Measurements from ENCODE around the gene MRPS25.

MRPS25 gene

DNA sequence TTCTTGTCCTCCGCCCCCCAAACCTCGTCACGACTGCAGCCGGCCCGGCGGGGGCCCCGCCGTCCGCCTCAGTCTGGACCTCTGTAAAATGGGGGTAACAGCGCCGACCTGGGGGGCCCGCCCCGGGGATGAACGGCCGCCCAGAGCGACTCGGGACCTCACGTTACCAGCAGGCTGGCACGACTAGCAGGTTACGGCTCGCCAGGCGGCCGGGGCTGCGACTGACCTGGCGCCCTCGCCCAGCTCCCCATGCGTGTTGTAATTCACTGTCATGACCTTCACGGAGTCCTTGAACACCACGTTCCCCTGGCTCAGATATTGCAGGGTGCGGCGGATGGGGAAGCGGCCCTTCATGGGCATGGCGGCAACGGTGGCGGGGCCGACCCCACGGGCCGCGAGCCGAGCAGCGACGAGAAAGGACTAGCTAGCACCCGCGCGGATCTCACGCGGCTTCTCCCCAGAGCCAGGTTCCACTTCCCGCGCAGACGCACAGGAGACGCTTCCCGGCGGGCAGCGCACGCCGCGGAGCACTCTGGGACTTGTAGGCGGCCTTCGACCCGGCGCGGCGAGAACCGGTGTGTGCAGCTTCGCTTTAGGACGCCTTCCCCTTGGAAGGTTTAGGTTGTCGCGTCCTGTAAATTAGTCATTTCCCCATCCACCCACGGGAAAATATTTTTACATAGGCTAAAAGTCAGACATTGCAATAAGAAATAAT is at the start of gene MRPS25:
TSS of gene MRPS25 (minus strand) at position 481 of the 715 bp plus-strand sequence. CDS start at position 360, 121 bp downstream.
- peak; percentile 66 for DNase-seq (ENCODE audit: low read depth)

DNA sequence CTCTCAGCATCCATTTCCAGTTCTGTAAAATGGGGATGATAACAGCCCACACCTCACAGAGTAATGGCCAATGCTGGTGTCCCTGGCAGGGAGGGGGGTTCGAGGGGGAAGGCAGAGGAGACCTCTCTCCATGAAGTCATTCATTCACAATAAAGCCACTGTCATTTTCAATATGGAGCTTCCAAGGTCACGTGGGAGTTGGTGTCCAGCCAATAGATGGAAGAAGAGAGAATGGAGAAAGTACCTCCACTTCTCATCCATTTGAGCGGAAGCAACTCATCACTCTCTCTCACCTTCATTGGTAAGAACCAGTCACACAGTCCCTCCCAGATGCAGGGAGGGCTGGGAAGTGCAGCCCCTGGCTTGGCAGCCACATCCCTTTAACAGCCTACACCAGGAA is 48.8 kb upstream of the MRPS25 start:
- no peak for DNase-seq (ENCODE audit: low read depth)

DNA sequence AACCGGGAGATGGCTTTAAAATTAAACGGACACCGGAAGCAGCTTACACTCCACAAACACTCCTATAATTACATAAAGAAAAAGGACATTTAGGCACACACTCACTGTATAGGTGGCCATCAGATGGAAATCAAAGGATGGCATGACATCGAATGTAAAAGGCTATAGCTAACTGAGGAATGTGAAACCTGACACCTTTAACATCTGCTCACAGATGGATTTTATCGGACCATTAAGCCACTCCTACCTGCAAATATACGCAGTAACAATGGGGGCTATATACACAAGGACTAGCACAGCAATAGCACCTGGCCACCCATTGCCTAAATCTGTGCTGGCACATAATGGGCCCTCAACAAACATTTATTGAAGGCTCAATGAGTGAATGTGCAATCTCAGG is 48.4 kb upstream of the MRPS25 start:
- DNase-seq (ENCODE audit: low read depth) = no peak

DNA sequence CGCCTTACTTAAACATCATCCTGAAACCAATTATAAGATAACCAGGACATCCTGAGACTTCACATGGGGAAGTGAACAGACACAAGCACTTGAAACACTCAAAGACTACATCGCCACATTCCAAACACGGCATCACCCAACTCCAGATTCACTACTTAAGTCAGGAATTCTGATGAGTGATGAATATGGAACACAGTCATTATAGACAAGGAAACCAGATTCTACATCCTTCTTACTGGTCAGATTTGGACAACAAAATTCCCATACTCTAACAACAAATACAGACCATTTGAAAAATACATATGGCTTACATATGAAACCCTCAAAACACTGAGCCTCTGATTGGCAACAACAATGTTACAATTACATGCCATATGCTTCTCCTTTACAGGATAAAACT is 46.9 kb upstream of the MRPS25 start:
- DNase-seq (ENCODE audit: low read depth) = no peak

DNA sequence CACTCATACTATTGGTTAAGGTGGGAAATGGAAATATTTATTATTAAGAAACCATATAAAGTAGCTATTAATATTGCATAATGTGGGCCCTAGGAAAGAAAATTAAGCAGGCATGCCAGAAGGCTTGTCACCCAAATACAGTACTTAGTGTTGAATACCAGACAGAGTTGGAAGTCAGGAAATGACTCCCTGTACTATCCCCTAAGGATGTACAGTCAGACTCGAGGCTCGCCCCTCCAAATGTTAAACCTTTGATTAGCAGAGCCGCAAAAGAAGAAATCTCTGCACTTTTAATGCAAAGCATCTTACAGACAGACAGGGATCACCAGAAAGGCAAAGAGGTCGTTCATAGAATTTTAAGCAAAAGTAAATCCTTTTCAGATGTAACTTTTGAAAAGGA is 45.1 kb upstream of the MRPS25 start:
- no peak for DNase-seq (ENCODE audit: low read depth)

DNA sequence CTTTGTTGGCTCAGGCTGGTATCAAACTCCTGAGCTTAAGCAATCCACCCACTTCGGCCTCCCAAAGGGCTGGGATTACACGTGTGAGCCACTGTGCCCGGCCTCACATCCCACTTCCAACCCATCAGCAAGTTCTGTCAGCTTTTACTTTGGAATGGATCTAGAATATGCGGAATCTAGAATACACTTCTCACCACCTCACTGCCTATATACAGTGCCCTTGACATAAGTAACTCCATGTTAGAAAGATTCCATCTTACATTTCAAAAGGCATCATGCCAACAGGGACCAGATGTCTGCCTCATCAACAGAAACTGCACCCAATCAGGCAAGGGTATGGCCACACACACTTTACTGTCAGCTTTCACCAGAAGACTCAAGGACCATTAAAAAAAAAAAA is 43.8 kb upstream of the MRPS25 start:
- DNase-seq (ENCODE audit: low read depth) = no peak

DNA sequence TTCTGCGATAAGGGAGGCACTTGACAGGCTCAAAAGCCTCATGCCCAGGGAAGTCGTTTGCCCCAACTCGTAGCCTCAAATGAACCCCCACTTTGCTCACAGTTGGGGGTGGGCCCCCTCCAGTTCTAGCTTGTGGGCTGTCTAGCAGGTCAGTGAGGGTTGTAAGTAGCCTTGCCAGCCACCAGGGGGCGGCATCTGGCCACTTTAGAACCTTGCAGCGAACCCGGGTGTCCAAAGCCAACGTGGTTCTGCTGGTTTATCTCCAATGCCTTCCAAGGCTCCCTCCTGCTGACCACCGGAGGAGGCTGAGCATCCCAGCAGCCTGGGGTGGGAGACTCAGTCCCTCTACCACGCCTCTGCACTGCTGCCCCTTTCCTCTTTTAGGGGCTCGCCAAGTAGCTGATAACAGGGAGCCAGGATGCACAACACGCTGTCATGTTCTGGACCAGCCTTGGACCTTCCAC is 43.0 kb upstream of the MRPS25 start:
- DNase-seq (ENCODE audit: low read depth) = peak; percentile 63

DNA sequence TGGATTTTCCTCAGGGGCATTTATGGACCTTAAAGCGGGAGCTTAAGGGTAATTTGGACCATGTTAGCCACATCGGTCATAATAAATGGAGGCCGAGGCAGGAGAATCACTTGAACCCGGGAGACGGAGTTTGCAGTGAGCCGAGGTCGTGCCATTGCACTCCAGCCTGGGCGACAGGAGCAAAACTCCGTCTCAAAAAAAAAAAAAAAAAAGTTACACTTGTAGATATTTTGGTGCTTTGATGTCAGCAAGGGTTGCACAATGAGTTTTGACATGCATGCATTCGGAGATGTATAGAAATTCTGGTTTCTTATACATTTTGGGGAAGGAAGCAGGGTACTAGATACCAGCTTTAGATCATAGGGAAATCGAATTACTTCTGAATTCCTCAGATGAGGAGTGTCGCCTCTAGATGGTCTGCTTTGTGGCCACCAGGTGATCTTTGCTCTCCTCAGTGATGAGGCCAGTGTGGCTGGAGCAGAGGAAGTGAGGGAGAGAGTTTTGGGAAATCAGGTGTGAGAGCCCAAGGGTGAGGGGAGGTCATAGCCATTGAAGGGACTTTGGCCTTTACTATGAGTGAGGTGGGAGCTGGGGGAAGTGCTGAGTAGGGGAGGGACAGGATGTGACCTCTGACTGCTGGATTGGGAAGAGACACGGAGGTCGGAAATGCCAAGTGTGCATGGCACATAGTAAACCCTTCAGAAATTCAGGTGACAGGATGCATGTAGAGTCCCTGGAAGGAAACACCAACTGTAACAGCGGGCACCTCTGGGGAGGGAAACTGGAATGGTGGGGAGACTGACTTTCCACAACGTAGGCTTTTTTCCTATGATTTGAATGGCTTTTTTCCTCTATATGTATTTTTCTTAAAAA is 42.2 kb upstream of the MRPS25 start:
- DNase-seq (ENCODE audit: low read depth) = no peak

DNA sequence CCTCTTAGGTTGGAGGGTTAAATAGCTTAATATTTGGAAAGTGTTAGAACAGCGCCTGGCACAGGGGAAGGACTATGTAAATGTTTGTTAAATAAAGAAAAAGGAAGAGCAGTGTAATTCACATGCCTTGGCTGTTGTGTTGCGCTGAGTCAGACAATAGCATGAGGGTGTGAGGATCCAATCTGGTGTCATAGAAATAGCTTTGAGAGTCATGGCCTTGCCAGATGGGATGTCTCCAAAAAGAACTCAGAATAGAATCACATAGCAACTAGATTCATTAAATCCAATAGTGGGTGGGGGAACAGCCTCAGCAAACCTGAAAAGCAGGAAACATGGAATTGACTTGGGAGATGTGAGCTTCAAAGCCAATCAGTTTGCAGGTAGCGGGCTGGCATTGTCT is 37.7 kb upstream of the MRPS25 start:
- DNase-seq (ENCODE audit: low read depth) = no peak

DNA sequence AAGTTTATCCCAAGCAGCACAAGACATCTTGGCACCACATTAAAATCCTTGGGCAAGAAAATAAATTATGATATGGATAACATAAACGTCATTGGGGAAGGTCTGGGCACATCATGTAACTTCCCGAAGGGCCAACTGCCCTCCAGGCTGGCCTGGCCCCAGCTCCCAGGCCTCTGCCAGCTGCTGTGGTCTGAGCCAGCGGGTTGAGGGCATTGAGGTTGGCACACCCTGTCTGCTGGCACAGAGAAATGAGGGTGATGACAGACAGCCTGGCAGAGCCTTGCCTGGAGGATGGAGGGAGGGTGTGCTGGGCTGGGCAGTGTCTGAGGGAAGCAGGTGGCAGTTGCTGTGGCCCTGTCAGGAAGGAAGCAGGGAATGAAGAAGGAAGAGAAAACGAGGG is 37.1 kb upstream of the MRPS25 start:
- DNase-seq (ENCODE audit: low read depth) = no peak

DNA sequence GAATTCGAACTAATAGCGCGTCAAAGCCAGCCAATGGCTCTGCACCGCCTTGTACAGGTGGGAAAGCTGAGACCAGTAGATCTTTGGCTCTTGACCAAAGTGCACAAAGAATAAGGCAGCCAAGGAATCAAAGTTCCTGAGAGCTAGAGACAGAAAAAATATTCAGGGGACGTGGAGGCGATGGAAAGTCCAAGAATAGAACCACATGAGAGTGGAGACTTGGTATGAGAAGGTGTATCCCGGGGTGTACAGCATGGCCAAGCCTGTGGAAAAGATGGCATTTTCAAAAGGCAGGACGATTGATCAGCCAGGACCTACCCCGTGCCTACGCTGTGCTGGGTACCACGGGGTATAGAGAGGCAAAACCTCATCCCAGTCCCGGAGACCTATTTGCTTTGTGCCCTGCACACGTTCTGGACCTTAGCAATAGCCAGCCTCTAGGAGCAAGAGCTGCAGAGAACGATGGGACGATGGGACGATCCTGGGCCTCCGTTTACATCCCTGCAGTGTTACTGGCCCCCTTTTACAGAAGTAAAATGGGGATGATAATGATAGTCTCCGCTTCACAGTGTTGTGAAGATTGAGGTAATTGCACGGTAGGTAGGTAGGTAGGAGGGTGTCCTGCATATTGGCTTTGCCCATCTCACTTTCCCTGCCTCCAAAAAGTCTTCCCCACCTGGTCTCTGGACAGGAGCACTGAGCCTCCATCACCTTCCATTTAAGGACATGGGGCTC is 34.4 kb upstream of the MRPS25 start:
- DNase-seq (ENCODE audit: low read depth) = no peak

DNA sequence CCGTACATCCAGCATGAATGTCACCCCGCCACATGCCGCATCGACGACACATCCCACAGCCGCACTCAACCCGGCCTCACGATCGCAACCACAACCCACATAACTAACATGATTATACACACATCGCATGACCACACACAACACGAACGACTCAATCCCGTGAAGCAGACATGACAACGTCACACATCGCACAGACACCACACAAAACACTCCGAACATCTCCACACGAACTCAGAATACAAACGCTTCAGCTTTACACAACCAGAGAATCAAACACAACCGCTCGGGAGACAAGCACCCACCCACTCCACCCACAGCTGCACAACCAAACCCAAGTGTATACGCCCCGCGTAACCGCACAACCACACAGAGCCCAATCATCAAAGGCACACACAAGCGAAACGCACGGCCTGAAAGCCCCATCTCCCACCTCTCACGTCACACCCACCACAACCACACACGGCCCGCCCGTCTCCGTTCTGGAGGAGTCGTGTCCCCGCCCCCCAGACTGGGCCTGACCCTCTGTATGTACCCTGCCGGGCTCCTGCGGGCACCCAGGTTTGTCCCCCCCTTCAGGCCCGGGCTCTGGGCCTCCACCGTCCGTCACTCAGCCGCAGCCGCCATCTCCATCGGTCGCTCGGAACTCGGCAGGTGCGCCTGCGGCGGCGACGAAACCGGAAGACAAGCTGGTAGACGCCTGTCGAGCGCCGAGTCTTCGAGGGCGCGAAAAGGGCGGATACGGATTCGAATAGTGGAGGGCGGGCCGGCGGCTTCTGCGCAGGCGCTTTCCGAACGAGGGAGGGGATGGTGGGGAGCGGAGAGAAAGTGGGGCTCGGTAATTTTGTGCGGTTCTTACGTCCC is 33.6 kb upstream of the MRPS25 start, which contains the start of gene RBSN:
TSS of gene RBSN (minus strand) at position 646 of the 861 bp plus-strand sequence. CDS start 3,028 bp downstream, outside the sequence.
- DNase-seq (ENCODE audit: low read depth) = peak; percentile 88

DNA sequence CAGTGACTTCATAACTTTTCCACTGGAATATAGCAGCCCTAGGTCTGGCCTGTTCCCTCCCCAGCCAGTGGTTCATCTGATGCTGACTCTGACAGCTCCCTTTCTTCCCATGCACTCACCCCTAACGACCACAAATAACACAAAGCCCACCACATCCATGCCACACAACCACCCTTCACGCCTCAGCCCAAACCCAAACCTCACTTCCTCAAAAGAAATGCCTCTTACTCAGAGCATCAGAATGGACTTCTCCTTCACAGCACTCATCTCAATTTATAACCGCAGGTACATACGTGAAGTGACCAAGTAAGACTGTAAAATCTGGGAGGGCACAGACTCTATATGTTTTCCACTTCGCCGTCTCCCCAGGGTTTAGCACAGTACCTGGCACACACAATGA is 32.8 kb upstream of the MRPS25 start:
- no peak for DNase-seq (ENCODE audit: low read depth)

DNA sequence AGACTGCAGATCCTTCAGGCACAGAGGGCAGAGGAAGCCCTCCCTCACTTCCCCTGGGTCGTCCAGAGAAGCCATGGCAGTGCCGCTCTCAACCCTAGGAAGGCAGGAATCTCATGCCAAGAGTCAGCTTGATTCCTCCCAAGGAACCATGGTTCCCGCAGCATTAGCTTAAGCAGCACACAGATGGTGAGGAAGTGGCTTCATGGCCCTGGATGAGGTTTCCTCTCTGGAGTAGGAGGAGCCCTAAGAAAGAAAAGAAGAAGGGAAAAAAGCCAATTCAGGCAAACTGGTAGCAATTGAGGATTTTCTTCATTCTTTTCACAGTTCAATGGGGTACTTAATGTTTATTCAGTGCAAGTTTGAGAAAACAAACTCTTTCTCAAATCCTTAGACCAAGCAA is 30.9 kb upstream of the MRPS25 start:
- DNase-seq (ENCODE audit: low read depth) = no peak

DNA sequence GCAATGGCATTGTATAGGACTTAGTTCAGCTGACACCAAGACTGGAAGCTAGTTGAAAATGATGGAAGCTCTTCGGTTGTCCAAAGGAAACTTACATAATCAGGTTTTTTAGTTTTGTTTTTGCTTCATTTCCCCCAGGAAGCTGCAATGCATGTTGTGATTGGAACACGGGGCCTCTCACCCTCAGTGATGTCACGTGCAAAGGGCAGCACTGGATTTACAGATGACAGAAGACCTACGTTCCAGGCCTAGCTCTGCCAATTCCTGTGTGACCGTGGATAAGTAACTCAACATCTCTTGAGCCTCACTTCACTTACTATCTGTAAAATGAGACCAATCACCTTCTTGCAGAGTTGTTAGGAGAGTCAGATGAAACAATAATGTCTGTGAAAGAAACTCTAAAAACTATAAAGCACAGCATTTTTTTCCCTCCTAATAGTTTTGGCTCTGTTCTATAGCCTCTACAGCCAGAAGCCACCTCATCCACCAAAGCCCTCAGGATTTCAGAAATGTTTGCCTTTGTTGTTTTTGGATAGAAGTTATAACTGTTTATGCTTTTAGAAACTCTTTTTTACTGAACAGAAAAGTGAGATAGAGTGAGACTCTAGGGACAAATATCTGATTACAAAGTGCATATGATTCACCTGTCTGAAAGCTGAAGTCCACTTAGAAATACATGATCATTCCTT is 29.2 kb upstream of the MRPS25 start:
- no peak for DNase-seq (ENCODE audit: low read depth)

DNA sequence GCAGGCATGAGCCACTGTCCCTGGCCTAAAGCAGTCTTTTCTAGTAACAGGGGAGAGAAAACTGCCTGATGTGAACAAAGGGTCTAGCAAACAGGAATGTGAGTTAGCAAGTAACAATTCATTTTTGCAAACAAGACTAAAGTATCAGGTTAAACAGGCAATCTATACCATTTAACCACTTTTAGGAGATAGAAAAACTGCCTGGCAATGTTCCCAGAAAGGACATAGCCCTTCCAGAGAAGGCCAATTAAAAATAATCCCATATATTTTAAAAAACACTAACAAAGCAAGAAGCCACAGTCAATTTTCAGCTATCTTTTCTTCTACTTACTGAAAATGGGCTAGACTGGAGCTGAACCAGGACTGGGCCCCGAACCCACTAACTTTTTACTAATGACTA is 27.6 kb upstream of the MRPS25 start:
- no peak for DNase-seq (ENCODE audit: low read depth)

DNA sequence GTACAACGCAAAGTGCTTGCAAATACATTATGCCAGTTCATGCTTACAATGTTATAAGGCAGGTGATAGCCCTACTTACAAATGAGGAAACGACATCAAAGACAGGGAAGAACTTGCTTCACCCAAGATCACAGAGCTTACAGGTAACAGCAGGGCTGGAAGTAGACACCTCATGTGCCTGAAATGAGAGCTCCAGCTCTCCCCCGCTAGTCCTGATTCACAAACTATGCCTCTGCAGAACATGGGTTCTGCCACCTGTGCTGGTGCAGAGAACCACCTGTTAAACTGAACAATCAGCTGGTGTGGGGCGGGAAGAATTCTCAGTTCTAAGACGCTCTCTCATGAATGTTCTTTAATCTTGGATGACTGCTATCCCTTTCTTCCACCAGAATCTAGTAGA is 26.5 kb upstream of the MRPS25 start:
- no peak for DNase-seq (ENCODE audit: low read depth)

DNA sequence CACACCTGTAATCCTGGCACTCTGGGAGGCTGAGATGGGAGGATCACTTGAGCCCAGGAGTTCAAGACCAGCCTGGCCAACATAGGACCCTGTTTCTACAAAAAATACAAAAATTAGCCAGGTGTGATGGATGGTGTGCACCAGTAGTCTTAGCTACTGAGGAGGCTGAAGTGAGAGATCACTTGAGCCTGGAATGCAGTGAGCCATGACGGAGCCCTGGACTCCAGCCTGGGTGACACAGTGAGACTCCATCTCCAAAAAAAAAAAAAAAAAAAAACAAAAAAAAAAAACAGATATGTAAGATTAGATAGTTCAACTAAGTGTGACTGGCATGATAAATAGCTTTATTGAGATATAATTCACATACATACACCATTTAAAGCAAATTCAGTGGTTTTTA is 24.1 kb upstream of the MRPS25 start:
- no peak for DNase-seq (ENCODE audit: low read depth)

DNA sequence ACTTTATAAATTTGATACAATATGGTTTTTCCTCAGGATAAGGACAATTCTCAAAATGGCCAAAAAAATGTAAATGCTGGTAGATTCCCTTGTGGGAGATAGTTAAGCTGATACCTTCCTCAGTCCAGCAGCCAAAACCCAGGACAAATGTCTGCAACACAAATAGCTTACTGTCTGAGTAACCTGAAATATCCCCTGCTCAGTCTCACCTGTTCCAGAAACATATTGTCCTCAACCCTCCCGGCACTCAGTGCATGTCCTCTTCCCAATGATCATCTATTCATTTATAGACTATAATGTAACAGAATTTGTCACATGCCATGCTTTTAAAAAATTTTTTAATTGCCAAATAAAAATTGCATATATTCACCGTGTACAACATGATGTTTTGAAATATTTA is 21.6 kb upstream of the MRPS25 start:
- no peak for DNase-seq (ENCODE audit: low read depth)

DNA sequence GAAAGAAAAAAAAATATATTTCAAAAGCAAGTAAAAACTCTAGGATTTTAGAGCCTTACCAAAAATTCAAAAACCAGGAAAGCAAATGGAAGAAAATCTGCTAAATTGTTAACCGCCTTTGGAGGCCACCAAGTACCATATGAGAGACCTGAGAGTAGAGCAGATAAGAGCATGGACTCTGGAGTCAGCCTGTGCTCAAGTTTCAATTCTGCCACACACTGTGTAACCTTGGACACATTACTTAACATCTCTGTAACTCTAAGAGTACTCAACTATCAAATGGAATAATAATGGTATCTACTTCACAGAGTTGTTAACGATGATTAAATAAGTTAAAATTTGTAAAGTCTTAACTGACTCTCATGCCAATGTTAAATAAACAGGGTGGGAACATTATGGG is 21.1 kb upstream of the MRPS25 start:
- no peak for DNase-seq (ENCODE audit: low read depth)

DNA sequence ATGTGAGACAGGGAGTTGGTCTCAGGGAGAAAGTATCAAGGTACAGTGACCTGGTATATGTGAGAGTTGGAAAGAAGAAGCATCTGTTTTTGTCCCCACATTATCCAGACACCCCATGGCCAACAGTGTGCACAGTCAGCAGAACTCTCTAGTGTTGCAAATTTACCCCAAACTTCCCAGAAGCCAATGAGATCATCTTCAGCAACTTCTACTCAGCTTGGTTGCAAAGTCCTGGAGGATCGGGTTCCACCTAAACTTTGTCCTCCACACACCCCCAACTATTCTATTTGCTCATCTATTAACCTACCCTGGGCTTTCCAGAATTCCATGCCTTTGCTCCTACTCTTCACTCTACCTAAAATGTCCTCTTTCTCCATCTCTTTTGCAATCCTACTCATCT is 18.1 kb upstream of the MRPS25 start:
- no peak for DNase-seq (ENCODE audit: low read depth)

All from stimulated activated CD8-positive, alpha-beta memory T cell treated with anti-CD3 and anti-CD28 coated beads, Interleukin-15, amount 100 ng/mL, for 24 hours (primary cell).